Mesenchymal stem cell (in vitro differentiated cells and primary cell): ENCODE results near the gene NCEH1.

ENCODE experiments used
- DNase-seq: peaks from one replicate; pipeline ENCODE4 v3.0.0-alpha.2; 2013
- H2AFZ ChIP-seq: one replicate; pipeline ENCODE4 v1.6.1; 2013; ENCODE audit warnings: low read depth, mild to moderate bottlenecking, control low read depth, inconsistent platforms, low read length, moderate library complexity
- H2AK5ac ChIP-seq: 2 replicates; pipeline ENCODE4 v1.6.1; 2013; ENCODE audit warnings: low read length, moderate library complexity, mild to moderate bottlenecking, inconsistent platforms; ENCODE audit not compliant: severe bottlenecking
- H2BK120ac ChIP-seq: one replicate; pipeline ENCODE4 v1.6.1; 2013; ENCODE audit warnings: low read depth, mild to moderate bottlenecking, inconsistent platforms, low read length, moderate library complexity
- H2BK12ac ChIP-seq, 2 experiments: one replicate each; pipeline ENCODE4 v1.6.1; 2013; ENCODE audit warnings: inconsistent platforms in 2 of 2, low read length in 2 of 2, mild to moderate bottlenecking in 2 of 2, moderate library complexity in 2 of 2, control low read depth in 1 of 2
- H2BK15ac ChIP-seq: one replicate; pipeline ENCODE4 v1.6.1; 2013; ENCODE audit warnings: mild to moderate bottlenecking, low read depth, inconsistent platforms; ENCODE audit not compliant: poor library complexity, severe bottlenecking
- H2BK5ac ChIP-seq: 2 replicates; pipeline ENCODE4 v1.6.1; 2013; ENCODE audit warnings: low read depth, mild to moderate bottlenecking, low read length, control low read depth, inconsistent platforms; ENCODE audit not compliant: poor library complexity, severe bottlenecking
- H3K14ac ChIP-seq, 2 experiments: one replicate each; pipeline ENCODE4 v1.6.1; 2013; ENCODE audit warnings: inconsistent platforms in 2 of 2, low read length in 2 of 2, control low read depth in 1 of 2, mild to moderate bottlenecking in 1 of 2, moderate library complexity in 1 of 2
- H3K18ac ChIP-seq, 2 experiments: one replicate each; pipeline ENCODE4 v1.6.1; 2013; ENCODE audit warnings: inconsistent platforms in 2 of 2, low read length in 2 of 2, control low read depth in 1 of 2, low read depth in 1 of 2, mild to moderate bottlenecking in 1 of 2
- H3K23ac ChIP-seq, 2 experiments: one replicate each; pipeline ENCODE4 v1.6.1; 2013; ENCODE audit warnings: inconsistent platforms in 2 of 2, low read length in 2 of 2, mild to moderate bottlenecking in 2 of 2, moderate library complexity in 2 of 2, control low read depth in 1 of 2
- H3K27ac ChIP-seq: 2 replicates; pipeline ENCODE4 v1.5.1; 2013; ENCODE audit warnings: mild to moderate bottlenecking, moderate library complexity, low read length, control low read depth, inconsistent platforms; ENCODE audit not compliant: poor library complexity, severe bottlenecking
- H3K27me3 ChIP-seq, 2 experiments: 2 replicates each; pipeline versions ENCODE4 v1.6.1 to v1.7.0; 2013; ENCODE audit warnings: low read length in 2 of 2, mild to moderate bottlenecking in 2 of 2, moderate library complexity in 2 of 2, control low read depth in 1 of 2, inconsistent platforms in 1 of 2; ENCODE audit not compliant: control insufficient read depth in 1 of 2, insufficient read depth in 1 of 2
- H3K36me3 ChIP-seq, 2 experiments: 2 replicates each; pipeline versions ENCODE4 v1.6.1 to v1.7.0; 2013; ENCODE audit warnings: low read length in 2 of 2, control low read depth in 1 of 2, inconsistent platforms in 1 of 2, low read depth in 1 of 2, mild to moderate bottlenecking in 1 of 2; ENCODE audit not compliant: insufficient read depth in 2 of 2, control insufficient read depth in 1 of 2
- H3K4ac ChIP-seq, 2 experiments: one replicate each; pipeline ENCODE4 v1.6.1; 2013; ENCODE audit warnings: inconsistent platforms in 2 of 2, low read length in 2 of 2, mild to moderate bottlenecking in 2 of 2, moderate library complexity in 2 of 2, control low read depth in 1 of 2, low read depth in 1 of 2
- H3K4me1 ChIP-seq: 2 replicates; pipeline ENCODE4 v1.6.1; 2013; ENCODE audit warnings: low read depth, low read length, control low read depth; ENCODE audit not compliant: control insufficient read depth, insufficient read depth
- H3K4me2 ChIP-seq: 2 replicates; pipeline ENCODE4 v1.6.1; 2013; ENCODE audit warnings: low read length, mild to moderate bottlenecking, inconsistent platforms; ENCODE audit not compliant: poor library complexity, severe bottlenecking
- H3K4me3 ChIP-seq, 2 experiments: 2 replicates each; pipeline versions ENCODE4 v1.5.1 to v1.7.0; 2013; ENCODE audit warnings: low read length in 2 of 2, mild to moderate bottlenecking in 2 of 2, control low read depth in 1 of 2, low read depth in 1 of 2; ENCODE audit not compliant: insufficient read depth in 1 of 2
- H3K79me1 ChIP-seq: replicated peaks from 2 replicates; pipeline ENCODE4 v1.6.1; 2013; ENCODE audit warnings: mild to moderate bottlenecking, control low read depth, low read length, inconsistent platforms; ENCODE audit not compliant: poor library complexity, severe bottlenecking
- H3K9ac ChIP-seq: 2 replicates; pipeline ENCODE4 v1.7.0; 2013; ENCODE audit warnings: mild to moderate bottlenecking, low read length, moderate library complexity
- H3K9me3 ChIP-seq: 2 replicates; pipeline ENCODE4 v1.7.0; 2013; ENCODE audit warnings: mild to moderate bottlenecking, low read length; ENCODE audit not compliant: control insufficient read depth
- H4K8ac ChIP-seq: one replicate; pipeline ENCODE4 v1.6.1; 2013; ENCODE audit warnings: inconsistent platforms, mild to moderate bottlenecking, low read length, moderate library complexity
- H4K91ac ChIP-seq: one replicate; pipeline ENCODE4 v1.6.1; 2013; ENCODE audit warnings: mild to moderate bottlenecking, low read length, inconsistent platforms
- WGBS: methylation state at CpG from one replicate; pipeline ENCODE4 v1.1.7; 2013; ENCODE audit warnings: mixed read lengths; 5-methylcytosine and 5-hydroxymethylcytosine counted together

NCEH1 gene

GRCh38 chr3:172658344-172659245 is 52.3 kb downstream of the NCEH1 start:
- H2BK120ac ChIP-seq: peak overlapping the region; percentile 19
- no peak overlapping the region for H2BK12ac ChIP-seq
- H3K4me1 ChIP-seq: peaks cover 9% of the 10 kb centered on the region
- no peak overlapping the region for H3K14ac ChIP-seq
- H3K4me3 ChIP-seq: peak overlapping the region in 1 of 2 experiments; percentile 22
- no peak overlapping the region for H3K4me2 ChIP-seq
- H3K23ac ChIP-seq: no peak overlapping the region
- no peak overlapping the region for H2BK15ac ChIP-seq
- no peak overlapping the region for H3K4ac ChIP-seq
- H2AFZ ChIP-seq: no peak overlapping the region
- no peaks in the 10 kb centered on the region for H3K9me3 ChIP-seq
- DNase-seq: peak; percentile 94
- WGBS: 59% methylated on average over 5 of the region's 6 CpGs
- H3K27ac ChIP-seq: peak overlapping the region; percentile 98
- peak overlapping the region; percentile 99 for H2BK5ac ChIP-seq
- no peaks in the 10 kb centered on the region for H3K27me3 ChIP-seq
- H4K91ac ChIP-seq: no peak overlapping the region
- H4K8ac ChIP-seq: no peak overlapping the region
- no peak overlapping the region for H3K18ac ChIP-seq
- no peaks in the 10 kb centered on the region for H3K36me3 ChIP-seq
- H3K79me1 ChIP-seq: peaks cover 19% of the 10 kb centered on the region
- peak overlapping the region; percentile 77 for H3K9ac ChIP-seq
- H2AK5ac ChIP-seq: peak overlapping the region; percentile 97

GRCh38 chr3:172656602-172657001 is 54.3 kb downstream of the NCEH1 start:
- Histone ChIP-seq H3K4me2 (no peak overlapping the region), H3K4ac (no peak overlapping the region), H3K27me3 (no peaks in the 10 kb centered on the region)

GRCh38 chr3:172655388-172655787 is 55.5 kb downstream of the NCEH1 start:
- no peak overlapping the region for H2BK5ac ChIP-seq
- H3K14ac ChIP-seq: no peak overlapping the region
- H3K18ac ChIP-seq: no peak overlapping the region
- H2BK12ac ChIP-seq: no peak overlapping the region
- no peak for DNase-seq
- no peak overlapping the region for H2AFZ ChIP-seq
- no peak overlapping the region for H3K4ac ChIP-seq
- 100% methylated on average over 5 of the region's 5 CpGs for WGBS
- H3K4me1 ChIP-seq: peaks cover 9% of the 10 kb centered on the region
- no peak overlapping the region for H4K8ac ChIP-seq
- H3K23ac ChIP-seq: no peak overlapping the region
- peak overlapping the region; percentile 81 for H2AK5ac ChIP-seq
- no peak overlapping the region for H3K27ac ChIP-seq
- no peak overlapping the region for H3K9ac ChIP-seq
- no peaks in the 10 kb centered on the region for H3K36me3 ChIP-seq
- H2BK15ac ChIP-seq: no peak overlapping the region
- H4K91ac ChIP-seq: no peak overlapping the region
- no peaks in the 10 kb centered on the region for H3K27me3 ChIP-seq
- H3K9me3 ChIP-seq: no peaks in the 10 kb centered on the region
- no peak overlapping the region for H2BK120ac ChIP-seq
- H3K4me2 ChIP-seq: no peak overlapping the region
- no peak overlapping the region for H3K4me3 ChIP-seq
- peaks cover 22% of the 10 kb centered on the region for H3K79me1 ChIP-seq

More at GRCh38 chr3:172656602-172657001, 54.3 kb downstream of the NCEH1 start:
- Histone ChIP-seq H2AFZ (no peak overlapping the region), H3K27ac (peak overlapping the region; percentile 57), H3K4me3 (no peak overlapping the region), H2BK5ac (no peak overlapping the region), H2BK12ac (no peak overlapping the region), H3K9me3 (no peaks in the 10 kb centered on the region), H4K91ac (no peak overlapping the region), H3K9ac (no peak overlapping the region), H3K4me1 (peaks cover 9% of the 10 kb centered on the region), H2BK15ac (no peak overlapping the region), H3K14ac (no peak overlapping the region), H3K18ac (no peak overlapping the region), H2BK120ac (no peak overlapping the region), H3K36me3 (no peaks in the 10 kb centered on the region), H3K23ac (no peak overlapping the region), H2AK5ac (peak overlapping the region; percentile 94), H3K79me1 (peaks cover 22% of the 10 kb centered on the region), H4K8ac (no peak overlapping the region)
- 91% methylated on average over 8 of the region's 8 CpGs for WGBS
- DNase-seq: no peak

- Histone ChIP-seq H3K4me1 (peaks cover 8% of the 10 kb centered on the region), H3K23ac (no peak overlapping the region)
- 91% methylated on average over 3 of the region's 5 CpGs for WGBS
Observed at GRCh38 chr3:172654470-172654869, 56.4 kb downstream of the NCEH1 start.

More at GRCh38 chr3:172654470-172654869, 56.4 kb downstream of the NCEH1 start:
- peaks cover 22% of the 10 kb centered on the region for H3K79me1 ChIP-seq
- H2BK5ac ChIP-seq: no peak overlapping the region
- H3K36me3 ChIP-seq: no peaks in the 10 kb centered on the region
- no peak overlapping the region for H3K14ac ChIP-seq
- no peak overlapping the region for H2AFZ ChIP-seq
- H2BK15ac ChIP-seq: no peak overlapping the region
- H2BK12ac ChIP-seq: no peak overlapping the region
- H4K8ac ChIP-seq: no peak overlapping the region
- H3K27me3 ChIP-seq: no peaks in the 10 kb centered on the region
- H3K4me3 ChIP-seq: no peak overlapping the region
- H2AK5ac ChIP-seq: peak overlapping the region; percentile 85
- no peak overlapping the region for H4K91ac ChIP-seq
- no peak overlapping the region for H3K4ac ChIP-seq
- H3K4me2 ChIP-seq: no peak overlapping the region
- no peak for DNase-seq
- H3K9me3 ChIP-seq: no peaks in the 10 kb centered on the region
- no peak overlapping the region for H3K18ac ChIP-seq
- H3K9ac ChIP-seq: no peak overlapping the region
- H2BK120ac ChIP-seq: no peak overlapping the region
- no peak overlapping the region for H3K27ac ChIP-seq
